Measurements from ENCODE around the gene SHLD3. TPM values are rescaled to one million over a fixed set of nuclear protein-coding genes. Genes with fewer than 3 reads are reported as not detected.

The SHLD3 gene
- total and polyA plus RNA-seq, 9 of the 15 experiments (the other 6 are each of a cell fraction or from before 2014, with no cell fraction given) = 3.0 to 14.5 (median 8.6) TPM

DNA sequence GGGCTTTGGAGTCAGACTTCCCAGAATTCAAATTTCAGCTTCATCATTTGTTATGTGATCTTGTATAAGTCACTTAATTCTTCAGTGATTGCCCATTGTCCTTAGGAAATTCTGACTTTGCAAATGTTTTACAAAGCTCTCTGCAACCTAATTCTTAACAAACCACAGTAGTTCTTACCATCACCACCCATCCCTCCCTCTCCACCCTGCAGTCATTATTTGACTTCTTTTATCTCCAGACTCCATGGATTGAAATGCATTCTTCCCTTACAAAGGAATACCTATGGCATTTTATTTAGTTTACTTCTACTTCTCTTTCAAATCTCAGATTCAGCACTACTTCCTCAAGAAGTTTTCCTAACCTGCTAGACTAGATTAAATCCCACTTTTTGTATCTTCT is 23.1 kb downstream of the SHLD3 start:
- Histone ChIP-seq H3K4me3 (no peak overlapping the region), H3K27ac (ENCODE audit: extremely low read depth, low read depth, low read length) (no peak overlapping the region), H3K9me3 (replicated peaks; ENCODE audit: control insufficient read depth, insufficient read depth, low read depth, low read length) (no peaks in the 10 kb centered on the region), H2AFZ (ENCODE audit: low read depth, low read length) (no peak overlapping the region), H3K79me2 (ENCODE audit: control insufficient read depth, insufficient read depth, low read length) (no peaks in the 10 kb centered on the region), H3K4me1 (replicated peaks in 1 of 2; ENCODE audit: control insufficient read depth in 2 of 2, insufficient read depth in 2 of 2, low read length in 2 of 2) (no peaks in the 10 kb centered on the region), H3K4me2 (ENCODE audit: insufficient read depth, low read length) (no peak overlapping the region), H3K27me3 (ENCODE audit: control insufficient read depth in 2 of 2, insufficient read depth in 2 of 2, low read length in 2 of 2) (no peaks in the 10 kb centered on the region), H4K20me1 (replicated peaks; ENCODE audit: control insufficient read depth, insufficient read depth, low read length) (no peaks in the 10 kb centered on the region), H3K9me1 (ENCODE audit: control insufficient read depth, insufficient read depth, low read length) (no peaks in the 10 kb centered on the region), H3K36me3 (ENCODE audit: control insufficient read depth, insufficient read depth, low read length) (peaks cover 18% of the 10 kb centered on the region; the same call in 1 of the 3 replicates), H3K9ac (ENCODE audit: insufficient read depth in 1 of 2, low read depth in 2 of 2, low read length in 2 of 2) (no peak overlapping the region)
- intact Hi-C loops (cut with micrococcal nuclease) (no loop called here), in situ Hi-C loops (cut with MboI) (no loop called here)
- BruUV-seq (replicated peaks) = no TSS peak
- ChIA-PET POLR2A (no interaction called here), CTCF (ENCODE audit: low intra/inter-chr PET ratio) (no interaction called here)
- FAIRE-seq = no peak
- DNase-seq (ENCODE audit: extremely low read depth in 1 of 4, low spot score in 3 of 4) = no peak
- TF ChIP-seq RFX5 (IDR thresholded peaks at IDR 0.05; ENCODE audit: low read depth, low read length) (no peak), TCF7 (IDR thresholded peaks at IDR 0.05; ENCODE audit: borderline replicate concordance) (no peak), TEAD2 (tag; IDR thresholded peaks at IDR 0.05) (no peak), MEF2A (IDR thresholded peaks at IDR 0.05; ENCODE audit: control insufficient read depth, low read depth, low read length) (no peak), RBM14 (IDR thresholded peaks at IDR 0.05; ENCODE audit: borderline replicate concordance, insufficient read depth, low read depth, low read length) (no peak)
- no peak for ATAC-seq

DNA sequence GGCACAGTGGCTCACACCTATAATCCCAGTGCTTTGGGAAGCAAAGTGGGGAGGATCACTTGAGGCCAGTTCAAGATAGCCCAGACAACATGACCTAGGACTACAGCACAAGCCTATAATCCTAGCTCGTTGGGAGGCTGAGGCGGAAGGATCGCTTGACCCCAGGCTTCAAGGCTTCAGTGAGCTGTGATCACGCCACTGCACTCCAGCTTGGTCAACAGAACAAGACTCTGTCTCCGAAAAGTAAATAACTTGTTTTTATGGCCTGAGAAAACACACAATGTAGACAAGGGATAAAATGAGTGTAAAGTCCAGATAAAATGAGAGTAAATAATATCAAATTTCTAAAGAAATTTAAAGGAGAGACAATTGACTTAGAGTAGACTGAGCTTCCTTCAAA is 26.3 kb downstream of the SHLD3 start:
- Histone ChIP-seq H3K4me3 (no peak overlapping the region), H3K4me1 (replicated peaks in 1 of 2; ENCODE audit: control insufficient read depth in 2 of 2, insufficient read depth in 2 of 2, low read length in 2 of 2) (no peaks in the 10 kb centered on the region), H3K27me3 (ENCODE audit: control insufficient read depth in 2 of 2, insufficient read depth in 2 of 2, low read length in 2 of 2) (no peaks in the 10 kb centered on the region), H3K4me2 (ENCODE audit: insufficient read depth, low read length) (no peak overlapping the region), H3K9ac (ENCODE audit: insufficient read depth in 1 of 2, low read depth in 2 of 2, low read length in 2 of 2) (no peak overlapping the region; a peak in 1 of 4 replicates), H3K27ac (ENCODE audit: extremely low read depth, low read depth, low read length) (no peak overlapping the region), H3K9me1 (ENCODE audit: control insufficient read depth, insufficient read depth, low read length) (no peaks in the 10 kb centered on the region), H3K36me3 (ENCODE audit: control insufficient read depth, insufficient read depth, low read length) (peaks cover 24% of the 10 kb centered on the region; the same call in 2 of the 3 replicates), H3K9me3 (replicated peaks; ENCODE audit: control insufficient read depth, insufficient read depth, low read depth, low read length) (no peaks in the 10 kb centered on the region), H3K79me2 (ENCODE audit: control insufficient read depth, insufficient read depth, low read length) (no peaks in the 10 kb centered on the region), H4K20me1 (replicated peaks; ENCODE audit: control insufficient read depth, insufficient read depth, low read length) (no peaks in the 10 kb centered on the region), H2AFZ (ENCODE audit: low read depth, low read length) (no peak overlapping the region)
- ChIA-PET CTCF (ENCODE audit: low intra/inter-chr PET ratio) (no interaction called here), POLR2A (interaction anchor here (0.6 to 1.7 kb wide), 6 partner anchors 10 to 74 kb away, joined by 3 to 5 read pairs (median 4); partner anchors contain the start of genes SHLD3 and TRAPPC13)
- DNase-seq (ENCODE audit: extremely low read depth in 1 of 4, low spot score in 3 of 4) (no peak), ATAC-seq (no peak), FAIRE-seq (peak; percentile 15)
- in situ Hi-C loops (cut with MboI) (no loop called here), intact Hi-C loops (cut with micrococcal nuclease) (no loop called here)
- no peak for TF ChIP-seq CBX5 (IDR thresholded peaks at IDR 0.05; ENCODE audit: borderline replicate concordance, low read depth)
- TF ChIP-seq FIP1L1 (IDR thresholded peaks at IDR 0.05; ENCODE audit: low read depth, low read length, poor library complexity, severe bottlenecking) = no peak
- 72% methylated on average over 4 of the region's 5 CpGs for WGBS (ENCODE audit: insufficient coverage, low coverage, missing lambda C conversion rate)
- no TSS peak for BruUV-seq (replicated peaks)

Data from K562 (cell line).